CD4-positive, alpha-beta memory T cell (primary cell): ENCODE measurements around the gene LRSAM1. TPM values are rescaled to one million over a fixed set of nuclear protein-coding genes. Genes with fewer than 3 reads are reported as not detected.

Source experiments
- CTCF ChIA-PET: fragments of 350-600 bp; sonication (Branson Sonifier 250); formaldehyde crosslinking; loops from one replicate; lab custom pipeline; 2021; ENCODE audit warnings: inconsistent platforms; ENCODE audit not compliant: partially characterized antibody; lab: Charles Lee
- POLR2A ChIA-PET: fragments of 350-600 bp; sonication (Branson Sonifier 250); formaldehyde crosslinking; loops from one replicate; lab custom pipeline; 2021; ENCODE audit not compliant: partially characterized antibody; lab: Charles Lee
- DNase-seq, 5 donors: peaks; one replicate each; pipeline versions ENCODE4 v3.0.0 to v3.0.0-alpha.2; 2020 to 2022; ENCODE audit warnings: mixed read lengths in 1 of 5
- H3K27ac ChIP-seq: one replicate; pipeline ENCODE4 v1.7.0; 2013; ENCODE audit warnings: low read depth, low read length
- H3K27me3 ChIP-seq: 2 replicates; pipeline ENCODE4 v1.7.0; 2013; ENCODE audit warnings: mild to moderate bottlenecking, low read length, moderate library complexity; ENCODE audit not compliant: insufficient read depth
- H3K36me3 ChIP-seq: 2 replicates; pipeline ENCODE4 v1.7.0; 2013; ENCODE audit warnings: mild to moderate bottlenecking, low read length, moderate library complexity; ENCODE audit not compliant: insufficient read depth
- H3K4me1 ChIP-seq: 2 replicates; pipeline ENCODE4 v1.7.0; 2013; ENCODE audit warnings: mild to moderate bottlenecking, low read length, moderate library complexity; ENCODE audit not compliant: insufficient read depth
- H3K4me3 ChIP-seq, 2 donors: one replicate each; pipeline ENCODE4 v1.7.0; 2013; ENCODE audit warnings: low read length in 2 of 2, mild to moderate bottlenecking in 1 of 2
- H3K9me3 ChIP-seq, 2 donors: one replicate each; pipeline ENCODE4 v1.7.0; 2013; ENCODE audit warnings: low read length in 2 of 2, control low read depth in 1 of 2; ENCODE audit not compliant: control insufficient read depth in 1 of 2
- H3K27ac Mint-ChIP-seq, 7 donors: one replicate each; pipeline ENCODE4 v1.8.0; 2020 to 2021; ENCODE audit warnings: mixed read lengths in 7 of 7, mild to moderate bottlenecking in 6 of 7, inconsistent platforms in 3 of 7, moderate library complexity in 3 of 7
- H3K27me3 Mint-ChIP-seq, 2 donors: one replicate each; pipeline ENCODE4 v1.8.0; 2020 to 2021; ENCODE audit warnings: mixed read lengths in 2 of 2
- H3K36me3 Mint-ChIP-seq, 2 donors: one replicate each; pipeline ENCODE4 v1.8.0; 2020 to 2021; ENCODE audit warnings: mixed read lengths in 2 of 2, inconsistent platforms in 1 of 2, mild to moderate bottlenecking in 1 of 2
- H3K4me1 Mint-ChIP-seq, 4 donors: one replicate each; pipeline ENCODE4 v1.8.0; 2020 to 2021; ENCODE audit warnings: mixed read lengths in 4 of 4, mild to moderate bottlenecking in 1 of 4
- H3K4me3 Mint-ChIP-seq, 8 donors: one replicate each; pipeline ENCODE4 v1.8.0; 2020 to 2021; ENCODE audit warnings: mixed read lengths in 8 of 8, mild to moderate bottlenecking in 7 of 8, moderate library complexity in 6 of 8, inconsistent platforms in 3 of 8
- H3K9me3 Mint-ChIP-seq, 8 donors: one replicate each; pipeline ENCODE4 v1.8.0; 2020 to 2021; ENCODE audit warnings: mixed read lengths in 8 of 8, mild to moderate bottlenecking in 5 of 8, inconsistent platforms in 3 of 8, moderate library complexity in 1 of 8
- intact Hi-C: fragments of 100-400 bp; cut with micrococcal nuclease; formaldehyde crosslinking; loops from one replicate; pipeline ENCODE4 v1.15.1; 2023
- polyA plus RNA-seq, 2 donors: library from polyadenylated mRNA; unstranded; fragments of 300-500 nt; fragmentation: Illumina TruSeq; gene quantifications; one replicate each; pipeline ENCODE4 v1.2.3, GENCODE V29; 2021
- total RNA-seq, 2 experiments: library from RNA; stranded (reverse); gene quantifications; one replicate each; pipeline ENCODE4 v1.2.3, GENCODE V29; 2021

Gene LRSAM1
- total and polyA plus RNA-seq, 4 experiments from 2014 or later: 4.3 to 31.3 (median 19.9) TPM

DNA sequence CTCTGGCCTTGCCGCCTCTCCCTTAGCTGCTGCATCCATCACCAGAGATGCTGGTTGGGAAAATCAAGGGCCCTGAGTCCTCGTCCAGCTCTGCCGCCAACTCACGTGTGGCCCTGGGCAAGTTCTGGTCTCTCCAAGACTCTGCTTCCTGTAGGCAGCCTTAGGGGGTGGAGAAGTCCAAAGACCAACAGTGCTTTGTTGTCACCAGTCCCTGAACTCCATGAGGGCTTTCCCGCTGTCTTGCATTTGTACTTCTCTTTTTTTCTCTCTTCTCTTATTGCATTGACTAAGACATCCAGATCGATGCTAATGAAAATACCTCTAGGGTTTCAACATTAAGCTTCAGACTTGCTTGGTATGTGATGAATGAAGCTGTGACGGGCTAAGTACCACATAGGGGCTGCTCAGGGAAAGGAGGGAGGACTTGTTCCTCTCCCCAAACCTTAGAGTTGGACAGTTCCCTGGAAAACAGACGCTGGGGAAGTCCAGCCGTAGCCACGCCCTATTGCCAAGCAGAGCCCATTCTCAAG is 97.1 kb downstream of the LRSAM1 start:
- CTCF ChIA-PET: no interaction called here
- no peak overlapping the region for H3K4me3 Mint-ChIP-seq

DNA sequence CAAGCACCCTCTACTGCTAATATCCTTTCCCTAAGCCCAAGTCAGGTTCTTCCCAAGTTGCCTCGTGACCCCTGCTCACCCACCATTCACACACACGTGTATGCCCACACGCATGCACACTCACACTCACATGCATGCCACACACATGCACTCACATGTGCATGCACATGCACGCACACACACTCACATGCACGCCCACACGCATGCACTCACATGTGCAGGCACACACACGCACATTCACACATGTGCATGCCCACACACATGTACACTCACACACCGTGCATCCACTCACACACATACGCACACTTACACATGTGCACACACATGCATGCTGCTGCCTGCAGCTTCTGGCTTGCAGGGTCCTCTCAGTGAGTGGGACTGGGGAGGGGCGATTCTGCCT is 97.9 kb downstream of the LRSAM1 start:
- POLR2A ChIA-PET: no interaction called here

More for the DNA sequence above, 97.1 kb downstream of the LRSAM1 start:
- no peak overlapping the region for H3K27ac ChIP-seq
- no peaks in the 10 kb centered on the region for H3K4me1 ChIP-seq
- DNase-seq: no peak
- Mint-ChIP-seq H3K27ac (no peak overlapping the region), H3K27me3 (no peaks in the 10 kb centered on the region), H3K36me3 (no peaks in the 10 kb centered on the region), H3K4me1 (peaks cover 8 to 28% (median 15%) of the 10 kb centered on the region in 4 donors), H3K9me3 (no peaks in the 10 kb centered on the region)
- H3K9me3 ChIP-seq: no peaks in the 10 kb centered on the region
- no peaks in the 10 kb centered on the region for H3K36me3 ChIP-seq
- H3K27me3 ChIP-seq: no peaks in the 10 kb centered on the region
- intact Hi-C loops: no loop called here
- POLR2A ChIA-PET: no interaction called here
- H3K4me3 ChIP-seq: no peak overlapping the region

DNA sequence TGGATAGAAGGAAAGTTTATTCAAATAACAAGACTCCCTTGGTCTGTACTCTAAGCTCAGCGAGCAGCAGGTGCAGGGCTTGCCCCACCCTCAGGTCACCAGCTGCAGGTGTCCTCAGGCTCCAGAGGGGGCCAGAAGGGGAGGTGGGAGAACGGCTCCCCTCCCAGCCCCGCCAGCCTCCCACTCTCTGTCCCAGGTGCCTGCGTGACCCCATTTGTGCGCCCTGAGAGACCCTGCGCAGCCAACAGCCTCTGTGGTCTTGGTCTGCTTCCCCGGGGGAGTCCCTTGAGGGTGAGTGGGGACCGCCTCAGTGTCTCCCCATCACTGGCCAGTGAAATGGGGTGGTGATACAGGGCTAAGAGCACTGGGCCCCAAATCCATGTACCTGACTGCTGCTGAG is 98.4 kb downstream of the LRSAM1 start:
- intact Hi-C loops: no loop called here
- ChIA-PET CTCF (no interaction called here), POLR2A (no interaction called here)
- H3K4me3 ChIP-seq: no peak overlapping the region
- no peaks in the 10 kb centered on the region for H3K9me3 Mint-ChIP-seq
- H3K36me3 Mint-ChIP-seq: no peaks in the 10 kb centered on the region
- no peak overlapping the region for H3K4me3 Mint-ChIP-seq
- no peak overlapping the region for H3K27ac ChIP-seq
- no peaks in the 10 kb centered on the region for H3K27me3 Mint-ChIP-seq
- H3K27me3 ChIP-seq: no peaks in the 10 kb centered on the region
- DNase-seq: no peak
- H3K9me3 ChIP-seq: no peaks in the 10 kb centered on the region
- peaks cover 9 to 32% (median 19%) of the 10 kb centered on the region in 4 donors for H3K4me1 Mint-ChIP-seq
- no peaks in the 10 kb centered on the region for H3K36me3 ChIP-seq
- H3K27ac Mint-ChIP-seq: no peak overlapping the region
- H3K4me1 ChIP-seq: peaks cover 2% of the 10 kb centered on the region

More for the DNA sequence above, 97.9 kb downstream of the LRSAM1 start:
- H3K36me3 Mint-ChIP-seq: no peaks in the 10 kb centered on the region
- no peaks in the 10 kb centered on the region for H3K9me3 ChIP-seq
- no peak for DNase-seq
- no peak overlapping the region for H3K27ac ChIP-seq
- no peaks in the 10 kb centered on the region for H3K4me1 ChIP-seq
- no peak overlapping the region for H3K4me3 Mint-ChIP-seq
- peaks cover 8 to 31% (median 19%) of the 10 kb centered on the region in 4 donors for H3K4me1 Mint-ChIP-seq
- no peaks in the 10 kb centered on the region for H3K36me3 ChIP-seq
- CTCF ChIA-PET: no interaction called here
- no peaks in the 10 kb centered on the region for H3K27me3 ChIP-seq
- intact Hi-C loops: no loop called here
- H3K4me3 ChIP-seq: no peak overlapping the region
- H3K9me3 Mint-ChIP-seq: no peaks in the 10 kb centered on the region
- peak overlapping the region in 3 of 7 donors; percentile 28 to 58 (median 53) for H3K27ac Mint-ChIP-seq
- no peaks in the 10 kb centered on the region for H3K27me3 Mint-ChIP-seq

DNA sequence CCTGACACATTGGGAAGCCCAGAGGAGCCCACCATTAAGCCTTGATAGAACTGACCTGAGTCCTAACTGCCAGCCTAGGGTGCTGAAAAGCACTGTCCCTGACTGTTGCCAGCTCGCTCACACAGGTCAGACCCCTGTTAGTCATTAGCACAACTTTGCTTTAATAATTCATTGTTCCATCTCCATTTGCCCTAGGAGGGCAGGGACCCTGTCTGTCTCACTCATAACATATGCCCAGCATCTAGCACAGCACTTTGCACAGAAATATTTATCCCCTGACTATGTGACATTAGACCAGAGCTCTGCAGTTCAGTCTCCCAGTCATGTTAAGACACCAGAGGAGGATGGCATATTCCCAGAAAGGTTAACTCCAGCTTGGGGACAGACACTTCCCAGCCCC is 99.0 kb downstream of the LRSAM1 start:
- Mint-ChIP-seq H3K27me3 (no peaks in the 10 kb centered on the region), H3K4me3 (no peak overlapping the region), H3K27ac (peak overlapping the region in 5 of 7 donors; percentile 3 to 91 (median 12)), H3K36me3 (no peaks in the 10 kb centered on the region), H3K4me1 (peaks cover 9 to 37% (median 22%) of the 10 kb centered on the region in 4 donors), H3K9me3 (no peaks in the 10 kb centered on the region)
- Histone ChIP-seq H3K4me1 (peaks cover 7% of the 10 kb centered on the region), H3K36me3 (no peaks in the 10 kb centered on the region), H3K27me3 (no peaks in the 10 kb centered on the region), H3K4me3 (no peak overlapping the region), H3K27ac (no peak overlapping the region), H3K9me3 (no peaks in the 10 kb centered on the region)
- ChIA-PET CTCF (no interaction called here), POLR2A (no interaction called here)
- DNase-seq: no peak
- intact Hi-C loops: no loop called here

DNA sequence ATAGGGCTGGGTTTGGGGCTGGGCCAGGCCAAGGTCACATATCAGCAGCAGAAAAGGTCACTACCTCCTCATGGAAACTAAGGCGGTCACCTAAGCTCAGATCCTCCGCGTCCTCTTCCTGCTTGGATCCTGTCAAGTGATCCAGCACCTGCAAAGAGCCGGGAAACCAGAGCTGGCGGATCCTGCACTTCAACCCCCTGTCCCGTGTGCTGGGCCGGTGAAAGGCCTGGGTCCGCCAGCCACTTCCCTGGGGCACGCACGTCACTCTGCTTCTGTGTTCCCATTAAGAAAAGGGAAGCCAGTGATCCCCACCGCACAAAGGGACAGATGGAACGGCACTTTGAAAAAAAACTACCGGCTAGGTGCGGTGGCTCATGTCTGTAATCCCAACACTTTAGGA is 99.4 kb downstream of the LRSAM1 start:
- Mint-ChIP-seq H3K9me3 (no peaks in the 10 kb centered on the region), H3K27ac (no peak overlapping the region), H3K4me3 (no peak overlapping the region), H3K27me3 (no peaks in the 10 kb centered on the region), H3K36me3 (no peaks in the 10 kb centered on the region), H3K4me1 (peaks cover 12 to 40% (median 25%) of the 10 kb centered on the region in 4 donors)
- Histone ChIP-seq H3K4me1 (peaks cover 12% of the 10 kb centered on the region), H3K4me3 (no peak overlapping the region), H3K27ac (no peak overlapping the region), H3K27me3 (no peaks in the 10 kb centered on the region), H3K9me3 (no peaks in the 10 kb centered on the region), H3K36me3 (no peaks in the 10 kb centered on the region)
- DNase-seq: no peak
- ChIA-PET POLR2A (no interaction called here), CTCF (no interaction called here)
- intact Hi-C loops: no loop called here

Other genes starting within 250 kb of the LRSAM1 start
- gene GARNL3, start 186.7 kb upstream of the LRSAM1 start, total RNA-seq: 1 to 10 TPM; 5.9 to 6.6 TPM
- gene GARNL3, start 186.7 kb upstream of the LRSAM1 start, polyA plus RNA-seq: under 1 TPM in 1 of 2 donors, not detected in 1; 0.41 TPM
- 1 to 10 TPM; 2.1 to 2.3 TPM for gene SLC2A8, start 54.3 kb upstream of the LRSAM1 start, total RNA-seq
- 1 to 10 TPM; 1.1 to 3.2 TPM for gene SLC2A8, start 54.3 kb upstream of the LRSAM1 start, polyA plus RNA-seq
- gene ZNF79, start 27.1 kb upstream of the LRSAM1 start, total RNA-seq: 10 to 100 TPM; 22.2 to 22.5 TPM
- gene ZNF79, start 27.1 kb upstream of the LRSAM1 start, polyA plus RNA-seq: 1 to 10 TPM; 1.0 to 5.8 TPM
- gene RPL12, start 104 bp upstream of the LRSAM1 start, total RNA-seq: 1,000 to 10,000 TPM; 1,622 to 1,664 TPM
- 1,000 to 10,000 TPM; 1,304 to 1,786 TPM for gene RPL12, start 104 bp upstream of the LRSAM1 start, polyA plus RNA-seq
- 10 to 100 TPM; 19.9 to 20.9 TPM for gene STXBP1, start 160.8 kb downstream of the LRSAM1 start, total RNA-seq
- gene STXBP1, start 160.8 kb downstream of the LRSAM1 start, polyA plus RNA-seq: 1 to 10 TPM; 4.8 to 5.5 TPM